ENCODE results near the gene RYR2.

GRCh38 chr1:237799762-237800474 is 757.9 kb downstream of the RYR2 start:
- TF ChIP-seq CTCF (IDR thresholded peaks at IDR 0.05) (peak in 4 of 5 experiments; percentile 34 to 60 (median 44)), POLR2A (IDR thresholded peaks at IDR 0.05) (no peak), EP300 (IDR thresholded peaks at IDR 0.05; ENCODE audit: low read depth) (no peak)
